ENCODE measurements around the gene LIPI.

The LIPI gene

GRCh38 chr21:14076143-14076806 is 134.5 kb downstream of the LIPI start:
- TF ChIP-seq CTCF (IDR thresholded peaks at IDR 0.05; ENCODE audit: borderline replicate concordance, insufficient read depth, low read depth, low read length) = no peak
- H3K4me3 ChIP-seq (ENCODE audit: low read depth, low read length) = no peak overlapping the region

GRCh38 chr21:14075346-14076142 is 135.2 kb downstream of the LIPI start:
- H3K4me3 ChIP-seq (ENCODE audit: low read depth, low read length) = no peak overlapping the region
- TF ChIP-seq CTCF (IDR thresholded peaks at IDR 0.05; ENCODE audit: borderline replicate concordance, insufficient read depth, low read depth, low read length) = no peak

GRCh38 chr21:14074177-14074576 is 136.6 kb downstream of the LIPI start:
- TF ChIP-seq CTCF (IDR thresholded peaks at IDR 0.05; ENCODE audit: borderline replicate concordance, insufficient read depth, low read depth, low read length) = no peak
- H3K4me3 ChIP-seq (ENCODE audit: low read depth, low read length) = no peak overlapping the region

- TF ChIP-seq CTCF (IDR thresholded peaks at IDR 0.05; ENCODE audit: borderline replicate concordance, insufficient read depth, low read depth, low read length) = no peak
- no peak overlapping the region for H3K4me3 ChIP-seq (ENCODE audit: low read depth, low read length)
Measured at GRCh38 chr21:14073615-14074014, 137.1 kb downstream of the LIPI start.

GRCh38 chr21:14072761-14073535 is 137.8 kb downstream of the LIPI start:
- TF ChIP-seq CTCF (IDR thresholded peaks at IDR 0.05; ENCODE audit: borderline replicate concordance, insufficient read depth, low read depth, low read length) = no peak
- no peak overlapping the region for H3K4me3 ChIP-seq (ENCODE audit: low read depth, low read length)

- no peak for TF ChIP-seq CTCF (IDR thresholded peaks at IDR 0.05; ENCODE audit: borderline replicate concordance, insufficient read depth, low read depth, low read length)
- H3K4me3 ChIP-seq (ENCODE audit: low read depth, low read length) = no peak overlapping the region
Measured at GRCh38 chr21:14071902-14072734, 138.6 kb downstream of the LIPI start.

Data from GM12875 (cell line).